Body of pancreas (tissue), 4 donors: Measurements from ENCODE around the gene CDK5RAP3. TPM values are rescaled to one million over a fixed set of nuclear protein-coding genes. Genes with fewer than 3 reads are reported as not detected.

Source experiments
- ATAC-seq: fragments of 150-250 bp; one replicate; pipeline ENCODE4 v1.9.1; 2016
- DNase-seq, 4 donors: peaks; one replicate each; pipeline ENCODE4 v3.0.0-alpha.2; 2019
- H3K27ac ChIP-seq, 4 donors: fragments of 200-600 bp; sonication (generic); 1 replicate in 3 of 4; 2 replicates in 1 of 4; pipeline versions ENCODE4 v1.5.1 to v1.6.1; 2016 to 2019; ENCODE audit warnings: mild to moderate bottlenecking in 1 of 4, mixed read lengths in 1 of 4, moderate library complexity in 1 of 4
- H3K27me3 ChIP-seq, 2 donors: fragments of 200-600 bp; sonication (generic); one replicate each; pipeline ENCODE4 v1.6.0; 2016; ENCODE audit warnings: mild to moderate bottlenecking in 1 of 2
- H3K36me3 ChIP-seq, 2 donors: fragments of 200-600 bp; sonication (generic); replicated peaks in 1 of 2; 2 replicates each; pipeline ENCODE4 v1.5.1; 2016; ENCODE audit warnings: low read depth in 2 of 2; ENCODE audit not compliant: insufficient read depth in 1 of 2
- H3K4me1 ChIP-seq: fragments of 200-600 bp; sonication (generic); one replicate; pipeline ENCODE4 v1.6.0; 2016
- H3K4me3 ChIP-seq, 2 donors: fragments of 200-600 bp; sonication (generic); 1 replicate in 1 of 2; 2 replicates in 1 of 2; pipeline ENCODE4 v1.5.1; 2016 to 2019
- H3K9me3 ChIP-seq, 3 donors: fragments of 200-600 bp; sonication (generic); 1 replicate in 2 of 3; 2 replicates in 1 of 3; pipeline ENCODE4 v1.5.1; 2016
- POLR2A ChIP-seq, 3 donors: fragments of 450-650 bp; IDR thresholded peaks; one replicate each; pipeline ENCODE4 v1.6.1; 2016; ENCODE audit warnings: antibody characterized with exemption in 3 of 3, mild to moderate bottlenecking in 2 of 3
- WGBS, 2 donors: methylation state at CpG; one replicate each; pipeline ENCODE4 v1.1.5; 2017; 5-methylcytosine and 5-hydroxymethylcytosine counted together
- intact Hi-C: fragments of 100-400 bp; cut with DNase I; formaldehyde crosslinking; loops from one replicate; pipeline ENCODE4 v1.15.1; 2023
- total RNA-seq, 2 donors: library from RNA; depleted of rRNA; stranded (reverse); fragments of >200 nt; gene quantifications; one replicate each; pipeline ENCODE4 v1.1.0, GENCODE V29; 2016
- TF ChIP-seq, protein P1 (sequence below), 7 experiments: fragments of 450-650 bp in 4 of 7; fragments of 200-600 bp in 3 of 7; sonication (generic) in 3 of 7; IDR thresholded peaks; one replicate each; pipeline ENCODE4 v1.5.1; 2016 to 2019; ENCODE audit warnings: antibody characterized with exemption in 7 of 7

The CDK5RAP3 gene
- total RNA-seq, 2 donors from 2014 or later, result 209 to 588 TPM

DNA sequence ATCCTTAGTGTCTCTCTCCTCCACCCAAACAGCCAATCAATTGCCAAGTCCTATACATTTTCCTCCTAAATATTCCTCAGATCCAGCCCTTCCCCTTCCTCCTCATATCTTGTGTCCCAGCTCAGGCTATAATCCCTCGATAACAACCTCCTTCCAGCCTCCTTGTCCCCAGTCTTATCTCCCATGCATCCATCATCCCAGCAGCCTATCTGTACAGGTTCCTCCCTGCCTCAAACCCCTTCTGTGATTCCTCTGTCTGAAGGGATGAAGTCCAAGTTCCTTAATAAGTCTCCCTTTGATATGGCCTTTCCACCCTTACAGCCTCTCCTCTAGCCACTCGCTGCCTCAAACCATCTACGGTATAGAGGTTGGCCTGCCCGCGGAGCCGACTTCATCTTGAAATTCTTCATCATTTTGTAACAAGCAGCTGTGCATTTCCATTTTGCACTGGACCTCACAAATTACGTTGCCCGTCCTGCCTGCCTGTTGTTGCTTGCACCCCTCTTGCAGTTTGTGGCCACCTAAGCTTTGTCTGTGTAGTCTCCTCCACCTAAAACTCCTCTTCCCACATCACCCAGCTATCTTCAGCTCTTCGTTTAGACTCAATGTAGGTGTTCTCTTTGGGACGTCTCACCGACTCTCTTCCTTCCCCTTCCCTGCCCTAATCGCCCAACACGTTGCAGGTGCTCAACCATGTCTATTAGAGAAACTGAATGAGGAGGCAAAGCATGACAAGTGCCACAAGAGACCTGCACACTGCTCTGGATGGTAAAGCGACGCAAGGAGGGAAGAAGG is 786 bp upstream of the CDK5RAP3 start:
- H3K9me3 ChIP-seq, result no peaks in the 10 kb centered on the region
- WGBS, 2 donors, result 33 to 36% methylated on average over 15 of the region's 15 CpGs
- H3K36me3 ChIP-seq, result peaks cover 0 to 10% of the 10 kb centered on the region in 2 donors
- H3K27ac ChIP-seq, result peak overlapping the region in 3 of 4 donors; percentile 43 to 53 (median 53)
- H3K4me1 ChIP-seq, result peaks cover 66% of the 10 kb centered on the region
- DNase-seq, result no peak
- no peak for TF ChIP-seq POLR2A (IDR thresholded peaks at IDR 0.05)
- TF ChIP-seq, protein P1, sequence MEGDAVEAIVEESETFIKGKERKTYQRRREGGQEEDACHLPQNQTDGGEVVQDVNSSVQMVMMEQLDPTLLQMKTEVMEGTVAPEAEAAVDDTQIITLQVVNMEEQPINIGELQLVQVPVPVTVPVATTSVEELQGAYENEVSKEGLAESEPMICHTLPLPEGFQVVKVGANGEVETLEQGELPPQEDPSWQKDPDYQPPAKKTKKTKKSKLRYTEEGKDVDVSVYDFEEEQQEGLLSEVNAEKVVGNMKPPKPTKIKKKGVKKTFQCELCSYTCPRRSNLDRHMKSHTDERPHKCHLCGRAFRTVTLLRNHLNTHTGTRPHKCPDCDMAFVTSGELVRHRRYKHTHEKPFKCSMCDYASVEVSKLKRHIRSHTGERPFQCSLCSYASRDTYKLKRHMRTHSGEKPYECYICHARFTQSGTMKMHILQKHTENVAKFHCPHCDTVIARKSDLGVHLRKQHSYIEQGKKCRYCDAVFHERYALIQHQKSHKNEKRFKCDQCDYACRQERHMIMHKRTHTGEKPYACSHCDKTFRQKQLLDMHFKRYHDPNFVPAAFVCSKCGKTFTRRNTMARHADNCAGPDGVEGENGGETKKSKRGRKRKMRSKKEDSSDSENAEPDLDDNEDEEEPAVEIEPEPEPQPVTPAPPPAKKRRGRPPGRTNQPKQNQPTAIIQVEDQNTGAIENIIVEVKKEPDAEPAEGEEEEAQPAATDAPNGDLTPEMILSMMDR (IDR thresholded peaks at IDR 0.05), result no peak
- intact Hi-C loops, result no loop called here
- no peaks in the 10 kb centered on the region for H3K27me3 ChIP-seq
- ATAC-seq, result no peak
- H3K4me3 ChIP-seq, result no peak overlapping the region

DNA sequence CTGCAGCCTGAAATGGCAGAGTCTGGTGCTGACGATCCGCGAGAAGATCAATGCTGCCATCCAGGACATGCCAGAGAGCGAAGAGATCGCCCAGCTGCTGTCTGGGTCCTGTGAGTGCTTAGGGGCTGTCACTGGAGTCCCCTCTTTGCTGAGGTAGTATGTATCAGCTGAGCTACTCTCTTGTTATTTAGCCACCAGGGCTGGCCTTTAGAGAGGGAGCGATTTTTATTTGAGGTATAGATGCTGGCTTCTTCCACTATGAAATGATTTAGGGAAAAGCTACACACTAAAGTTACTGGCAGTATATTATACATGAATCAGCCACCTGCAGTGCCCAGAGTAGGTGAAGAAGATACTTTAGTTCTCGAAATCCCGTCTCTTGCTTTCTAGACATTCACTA is 2.6 kb downstream of the CDK5RAP3 start:
- intact Hi-C loops, result no loop called here
- WGBS, 2 donors, result 77 to 80% methylated on average over 8 of the region's 8 CpGs
- no peaks in the 10 kb centered on the region for H3K27me3 ChIP-seq

DNA sequence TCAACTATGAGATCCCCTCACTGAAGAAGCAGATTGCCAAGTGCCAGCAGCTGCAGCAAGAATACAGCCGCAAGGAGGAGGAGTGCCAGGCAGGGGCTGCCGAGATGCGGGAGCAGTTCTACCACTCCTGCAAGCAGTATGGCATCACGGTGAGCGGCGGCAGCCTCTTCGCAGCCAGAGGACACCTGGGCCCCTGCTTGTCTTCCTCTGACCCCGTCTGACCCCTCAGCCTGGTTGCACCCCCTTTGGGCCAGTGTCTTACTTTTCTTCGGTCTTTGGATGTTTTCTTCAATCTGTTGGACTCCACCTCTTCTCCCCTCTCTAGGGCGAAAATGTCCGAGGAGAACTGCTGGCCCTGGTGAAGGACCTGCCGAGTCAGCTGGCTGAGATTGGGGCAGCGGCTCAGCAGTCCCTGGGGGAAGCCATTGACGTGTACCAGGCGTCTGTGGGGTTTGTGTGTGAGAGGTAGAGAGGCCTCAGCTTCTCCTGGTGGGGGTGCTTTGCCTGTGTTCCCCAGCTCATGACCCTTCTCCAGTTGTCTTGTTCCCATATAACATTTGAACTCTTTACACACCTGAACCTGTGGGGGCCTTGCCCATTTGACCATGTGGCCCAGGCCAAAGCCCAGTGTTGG is 4.4 kb downstream of the CDK5RAP3 start:
- Histone ChIP-seq H3K27me3 (no peaks in the 10 kb centered on the region), H3K4me3 (no peak overlapping the region), H3K27ac (no peak overlapping the region), H3K9me3 (no peaks in the 10 kb centered on the region), H3K36me3 (peaks cover 12 to 43% of the 10 kb centered on the region in 2 donors), H3K4me1 (peaks cover 17% of the 10 kb centered on the region)
- no peak for TF ChIP-seq POLR2A (IDR thresholded peaks at IDR 0.05)
- TF ChIP-seq, protein P1 (IDR thresholded peaks at IDR 0.05), result no peak
- ATAC-seq (no peak), DNase-seq (no peak)
- WGBS, 2 donors, result 76 to 81% methylated on average over 14 to 15 of the region's 15 CpGs
- intact Hi-C loops, result no loop called here

More for the DNA sequence above, 2.6 kb downstream of the CDK5RAP3 start:
- no peak for ATAC-seq
- TF ChIP-seq POLR2A (IDR thresholded peaks at IDR 0.05), result no peak
- TF ChIP-seq, protein P1 (IDR thresholded peaks at IDR 0.05), result no peak
- DNase-seq, result no peak
- H3K9me3 ChIP-seq, result no peaks in the 10 kb centered on the region
- H3K27ac ChIP-seq, result no peak overlapping the region
- peaks cover 6 to 29% of the 10 kb centered on the region in 2 donors for H3K36me3 ChIP-seq
- H3K4me1 ChIP-seq, result peaks cover 33% of the 10 kb centered on the region
- no peak overlapping the region for H3K4me3 ChIP-seq

GRCh38 chr17:47975823-47976205 is 4.9 kb downstream of the CDK5RAP3 start:
- no peaks in the 10 kb centered on the region for H3K27me3 ChIP-seq

More at GRCh38 chr17:47975823-47976205, 4.9 kb downstream of the CDK5RAP3 start:
- DNase-seq, result no peak
- peaks cover 12 to 47% of the 10 kb centered on the region in 2 donors for H3K36me3 ChIP-seq
- TF ChIP-seq, protein P1 (IDR thresholded peaks at IDR 0.05), result no peak
- no peak for TF ChIP-seq POLR2A (IDR thresholded peaks at IDR 0.05)
- 89 to 96% methylated on average over 9 to 10 of the region's 10 CpGs for WGBS, 2 donors
- H3K9me3 ChIP-seq, result no peaks in the 10 kb centered on the region
- H3K4me1 ChIP-seq, result peaks cover 15% of the 10 kb centered on the region
- no peak for ATAC-seq
- no peak overlapping the region for H3K27ac ChIP-seq
- no peak overlapping the region for H3K4me3 ChIP-seq
- intact Hi-C loops, result no loop called here
